Effector CD8-positive, alpha-beta T cell (primary cell): ENCODE measurements around the gene GUSB.
"Not testable (repeated sequence)": the region's sequence is repeated elsewhere in the genome, so short reads cannot be mapped to it uniquely, and the experiment has no call there.

ENCODE experiments used
- DNase-seq: peaks from one replicate; lab custom pipeline; 2025; lab: John Stamatoyannopoulos, UW

The GUSB gene

DNA sequence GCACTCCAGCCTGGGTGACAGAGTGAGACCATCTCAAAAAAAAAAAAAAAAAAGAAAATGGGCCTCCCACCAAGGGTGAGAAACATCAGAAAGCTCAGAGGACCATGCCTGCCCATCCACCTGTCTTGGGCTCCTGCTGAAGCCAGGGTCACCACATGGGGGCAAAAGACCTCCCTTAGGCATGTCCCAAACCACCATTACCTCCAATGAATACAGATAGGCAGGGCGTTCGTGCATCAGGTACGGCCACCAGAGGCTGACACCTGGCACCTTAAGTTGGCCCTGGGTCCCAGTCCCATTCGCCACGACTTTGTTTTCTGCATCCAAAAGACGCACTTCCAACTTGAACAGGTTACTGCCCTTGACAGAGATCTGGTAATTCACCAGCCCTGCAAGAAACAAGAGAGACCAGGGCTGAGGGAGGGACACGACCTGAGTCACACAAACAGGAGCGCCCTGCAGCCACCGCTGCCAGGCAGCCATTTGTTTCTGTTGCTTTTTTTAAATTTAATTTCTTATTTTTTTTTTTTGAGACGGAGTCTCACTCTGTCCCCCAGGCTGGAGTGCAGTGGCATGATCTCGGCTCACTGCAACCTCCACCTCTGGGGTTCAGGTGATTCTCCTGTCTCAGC is 6.1 kb downstream of the GUSB start:
- DNase-seq = no peak

DNA sequence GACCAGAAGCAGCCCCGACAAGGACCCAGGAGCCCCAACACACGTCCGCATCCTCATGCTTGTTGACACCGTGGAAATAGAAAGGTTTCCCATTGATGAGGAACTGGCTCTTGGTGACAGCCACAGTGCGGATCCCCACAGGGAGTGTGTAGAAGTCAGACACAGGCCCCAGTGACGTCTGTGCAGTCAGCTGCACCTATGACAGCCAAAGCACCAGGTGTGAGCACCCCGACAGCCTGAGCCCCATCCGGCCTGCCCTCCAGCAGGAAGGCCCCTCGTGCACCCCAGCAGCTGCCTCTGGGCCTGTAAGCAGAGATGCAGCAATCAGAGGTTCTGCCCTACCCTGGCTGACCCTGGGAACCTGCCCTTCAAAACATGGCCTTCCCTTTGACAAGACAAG is 7.1 kb downstream of the GUSB start:
- DNase-seq = no peak

DNA sequence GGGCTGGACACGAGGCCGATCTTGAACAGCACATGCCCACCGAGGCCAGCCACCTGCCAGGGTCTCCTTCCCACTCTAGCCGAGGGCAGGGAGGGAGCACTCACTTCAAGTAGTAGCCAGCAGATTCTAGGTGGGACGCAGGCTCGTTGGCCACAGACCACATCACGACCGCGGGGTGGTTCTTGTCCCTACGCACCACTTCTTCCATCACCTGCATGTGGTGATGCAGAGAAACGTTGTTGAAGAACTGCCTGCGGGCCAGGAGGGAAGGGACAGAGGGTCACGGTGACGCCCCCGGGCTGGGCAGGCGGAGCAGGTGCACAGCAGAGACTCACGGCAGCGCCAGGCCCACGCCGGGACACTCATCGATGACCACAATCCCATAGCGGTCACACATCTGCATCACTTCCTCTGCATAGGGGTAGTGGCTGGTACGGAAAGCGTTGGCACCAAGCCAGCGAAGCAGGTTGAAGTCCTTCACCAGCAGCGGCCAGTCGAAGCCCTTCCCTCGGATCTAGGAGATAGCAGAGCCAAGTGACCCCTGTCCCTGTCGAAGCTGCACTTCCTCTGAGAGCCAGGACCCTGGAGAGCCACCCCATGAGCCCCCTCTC is 7.7 kb downstream of the GUSB start:
- DNase-seq = no peak

DNA sequence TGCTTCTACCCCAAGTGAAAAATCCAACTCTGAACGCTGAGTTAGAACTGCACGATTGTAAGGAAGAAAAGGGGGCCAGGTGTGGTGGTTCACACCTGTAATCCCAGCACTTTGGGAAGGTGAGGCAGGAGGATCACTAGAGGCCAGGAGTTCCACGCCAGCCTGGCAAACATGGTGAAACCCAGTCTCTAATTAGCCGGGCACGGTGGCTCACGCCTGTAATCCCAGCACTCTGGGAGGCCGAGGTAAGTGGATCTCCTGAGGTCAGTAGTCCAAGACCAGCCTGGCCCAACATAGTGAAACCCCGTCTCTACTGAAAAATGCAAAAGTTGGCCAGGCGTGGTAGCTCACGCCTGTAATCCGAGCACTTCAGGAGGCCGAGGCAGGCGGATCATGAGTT is 9.0 kb downstream of the GUSB start:
- no peak for DNase-seq

DNA sequence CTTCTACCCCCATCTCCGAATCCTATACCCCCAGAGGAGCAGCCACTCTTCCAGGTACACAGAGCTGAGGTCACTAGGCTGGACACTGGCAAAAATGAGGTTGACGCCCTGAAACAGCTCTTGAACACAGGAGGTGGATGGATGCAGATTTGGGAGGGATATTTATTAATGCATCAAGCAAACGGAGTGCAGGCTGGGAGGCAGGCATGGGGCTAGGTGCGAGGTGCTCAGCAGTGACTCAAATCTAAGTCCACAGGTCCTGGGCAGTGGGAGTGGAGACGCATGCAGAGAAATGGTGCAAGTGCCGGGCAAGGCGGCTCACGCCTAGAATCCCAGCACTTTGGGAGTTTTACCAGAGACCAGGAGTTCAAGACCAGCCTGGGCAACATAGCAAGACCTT is 11.0 kb downstream of the GUSB start:
- no peak for DNase-seq

DNA sequence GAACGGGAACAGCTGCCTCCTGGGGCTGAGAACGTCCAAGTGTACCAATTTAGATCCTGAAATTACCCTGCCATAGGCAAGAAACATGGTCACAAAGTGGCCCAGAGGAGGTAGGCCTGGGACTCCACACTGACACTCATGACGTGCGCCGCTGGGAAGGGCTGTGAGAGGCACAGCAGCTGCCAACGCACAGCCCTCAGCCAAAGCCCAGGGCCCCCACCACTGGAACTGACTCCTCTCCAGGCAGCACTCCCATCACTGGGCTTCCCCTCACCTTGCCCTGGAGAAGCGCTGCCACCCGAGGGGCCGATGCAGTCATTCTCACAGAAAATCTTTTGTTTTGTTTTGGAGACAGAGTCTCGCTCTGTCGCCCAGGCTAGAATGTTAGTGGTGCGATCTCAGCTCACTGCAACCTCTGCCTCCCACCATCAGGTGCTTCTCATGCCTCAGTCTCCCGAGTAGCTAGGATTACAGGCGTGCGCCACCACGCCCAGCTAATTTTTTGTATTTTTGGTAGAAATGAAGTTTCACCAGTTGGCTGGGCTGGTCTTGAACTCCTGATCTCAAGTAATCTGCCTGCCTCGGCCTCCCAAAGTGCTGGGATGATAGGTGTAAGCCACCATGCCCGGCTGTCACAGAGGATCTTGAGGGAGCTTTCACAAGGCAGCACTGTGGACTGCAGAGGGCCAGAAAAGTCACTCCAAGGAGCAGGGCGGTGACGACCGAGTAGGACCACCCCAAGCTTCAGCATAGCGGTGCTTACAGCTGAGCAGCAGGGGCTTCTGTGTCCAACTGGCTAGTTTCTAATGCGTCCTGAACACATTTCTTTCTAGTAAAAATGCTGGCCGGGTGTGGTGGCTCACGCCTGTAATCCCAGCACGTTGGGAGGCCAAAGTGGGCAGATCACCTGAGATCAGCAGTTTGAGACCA is 13.5 kb downstream of the GUSB start:
- DNase-seq = no peak

DNA sequence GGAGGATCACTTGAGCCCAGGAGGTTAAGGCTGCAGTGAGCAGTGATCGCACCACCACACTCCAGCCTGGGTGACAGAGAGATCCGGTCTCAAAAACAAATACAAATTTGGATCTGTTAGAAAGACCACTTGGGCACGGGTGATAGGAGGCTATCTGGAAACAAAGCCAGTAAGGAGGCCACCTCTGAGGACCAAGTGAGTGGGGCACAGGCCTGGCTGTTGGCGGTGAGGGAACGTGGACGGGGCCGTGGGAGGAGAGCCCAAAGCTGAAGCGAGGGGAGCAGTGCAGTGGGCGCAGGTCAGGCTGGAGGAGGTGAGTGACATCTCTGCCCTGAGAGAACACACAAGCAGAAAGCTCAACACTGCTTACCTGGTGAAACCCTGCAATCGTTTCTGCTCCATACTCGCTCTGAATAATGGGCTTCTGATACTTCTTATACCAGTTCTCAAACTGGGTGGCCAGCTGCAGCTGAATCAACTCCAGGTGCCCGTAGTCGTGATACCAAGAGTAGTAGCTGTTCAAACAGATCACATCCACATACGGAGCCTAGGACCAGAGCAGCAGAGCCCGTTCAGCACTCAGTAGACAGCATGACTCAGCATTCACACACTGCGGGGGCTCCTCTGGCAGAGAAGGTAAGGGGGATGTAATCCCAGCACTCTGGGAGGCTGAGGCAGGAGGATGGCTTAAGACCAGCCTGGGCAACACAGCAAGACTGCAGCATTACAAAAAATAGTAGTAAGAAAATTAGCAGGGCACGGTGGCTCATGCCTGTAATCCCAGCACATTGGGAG is 14.5 kb downstream of the GUSB start:
- DNase-seq = no peak

DNA sequence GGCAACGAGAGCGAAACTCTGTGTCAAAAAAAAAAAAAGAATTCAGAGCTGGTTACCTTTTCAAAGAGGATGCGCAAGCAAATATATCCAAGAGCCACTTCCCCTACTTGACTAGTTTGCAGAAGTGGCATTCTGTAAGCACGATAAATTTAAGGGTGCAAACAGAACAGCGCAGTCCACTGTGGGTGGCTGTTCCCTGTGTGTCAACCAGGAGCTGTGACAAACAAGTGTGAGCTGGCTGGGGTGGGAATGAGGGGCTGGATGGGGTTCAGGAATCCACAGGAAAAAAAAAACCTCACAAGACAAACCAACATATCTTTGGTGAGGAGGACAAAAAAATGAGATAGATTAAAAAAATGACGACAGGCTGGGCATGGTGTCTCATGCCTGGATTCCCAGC is 15.9 kb downstream of the GUSB start:
- DNase-seq = no peak

DNA sequence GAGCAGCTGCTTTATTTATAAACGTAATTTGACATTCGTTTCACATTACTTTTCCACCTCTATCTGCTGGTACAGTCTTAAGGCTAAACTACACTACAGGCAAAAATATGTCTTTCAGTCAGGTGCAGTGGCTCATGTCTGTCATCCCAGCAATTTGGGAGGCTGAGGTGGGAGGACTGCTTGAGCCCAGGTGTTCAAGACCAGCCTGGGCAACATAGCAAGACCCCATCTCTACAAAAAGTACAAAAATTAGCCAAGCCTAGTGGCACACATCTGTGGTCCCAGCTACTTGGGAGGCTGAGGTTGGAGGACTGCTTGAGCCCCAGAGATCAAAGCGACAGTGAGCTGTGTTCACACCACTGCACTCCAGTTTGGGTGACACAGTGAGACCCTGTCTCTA is 17.3 kb downstream of the GUSB start:
- not testable (repeated sequence) for DNase-seq

DNA sequence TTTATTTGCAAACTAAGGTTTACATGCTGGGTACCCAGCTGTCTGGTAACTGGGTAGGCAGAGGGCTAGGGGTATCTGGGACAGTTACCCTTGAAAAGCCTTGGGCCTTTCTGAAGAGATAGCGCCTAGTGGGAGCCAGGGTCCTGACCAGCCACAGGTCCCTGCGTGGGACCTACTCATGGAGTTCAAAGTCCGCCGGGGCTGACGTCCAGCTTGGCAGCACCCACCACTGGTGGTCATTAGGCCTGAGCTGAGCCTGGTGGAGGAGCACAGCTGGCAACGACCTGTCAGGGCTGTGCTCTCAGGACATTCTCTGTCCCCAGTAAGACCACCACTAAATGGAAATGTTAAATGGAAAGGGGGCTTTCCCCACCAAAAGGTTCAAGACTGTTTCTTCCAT is 20.0 kb downstream of the GUSB start:
- DNase-seq = no peak

DNA sequence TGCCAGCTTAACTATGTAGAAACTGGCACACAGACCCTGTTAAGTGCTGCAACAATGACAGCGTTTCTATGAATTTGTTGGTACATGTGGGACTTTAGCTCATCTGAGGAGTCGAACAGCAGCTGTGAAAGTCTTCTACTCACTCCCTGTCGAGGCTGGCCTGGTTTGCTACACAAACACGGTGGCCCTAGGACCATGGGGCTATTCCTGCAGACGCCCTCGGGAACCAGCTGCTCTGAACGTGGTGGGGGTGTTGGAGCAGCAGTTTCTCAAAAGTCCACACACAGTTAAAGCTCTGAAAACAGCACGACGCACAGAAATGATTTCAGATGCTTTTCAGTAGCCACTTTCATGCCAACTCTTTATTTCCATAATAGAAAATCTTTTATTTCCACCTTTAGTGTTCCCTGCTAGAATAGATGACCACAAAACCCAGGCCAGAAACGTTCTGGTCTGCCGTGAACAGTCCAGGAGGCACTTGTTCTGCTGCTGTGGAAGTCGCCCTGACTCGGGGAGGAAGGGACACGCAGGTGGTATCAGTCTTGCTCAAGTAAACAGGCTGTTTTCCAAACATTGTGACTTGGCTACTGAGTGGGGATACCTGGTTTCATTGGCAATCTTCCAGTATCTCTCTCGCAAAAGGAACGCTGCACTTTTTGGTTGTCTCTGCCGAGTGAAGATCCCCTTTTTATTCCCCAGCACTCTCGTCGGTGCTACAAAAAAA is 21.5 kb downstream of the GUSB start:
- DNase-seq = no peak

DNA sequence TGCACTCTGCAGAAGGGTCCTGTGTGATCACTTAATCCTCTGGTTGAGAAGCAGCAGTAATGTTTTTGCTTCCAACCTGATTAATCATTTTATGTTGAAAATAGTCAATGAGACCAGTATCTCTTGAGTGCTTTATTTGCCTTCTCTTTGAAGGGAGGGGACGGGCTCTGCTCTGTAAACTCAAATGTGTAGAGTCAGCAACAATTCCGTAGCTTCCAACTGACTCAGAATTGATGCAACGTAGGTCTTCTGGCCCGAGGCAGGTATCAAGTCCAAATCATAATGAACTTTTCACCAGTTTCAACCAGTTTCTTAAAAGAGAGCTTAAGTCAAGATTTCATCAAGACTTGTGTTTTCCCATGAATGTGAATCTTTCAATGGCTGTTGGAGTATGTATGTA is 26.3 kb downstream of the GUSB start:
- DNase-seq = no peak

DNA sequence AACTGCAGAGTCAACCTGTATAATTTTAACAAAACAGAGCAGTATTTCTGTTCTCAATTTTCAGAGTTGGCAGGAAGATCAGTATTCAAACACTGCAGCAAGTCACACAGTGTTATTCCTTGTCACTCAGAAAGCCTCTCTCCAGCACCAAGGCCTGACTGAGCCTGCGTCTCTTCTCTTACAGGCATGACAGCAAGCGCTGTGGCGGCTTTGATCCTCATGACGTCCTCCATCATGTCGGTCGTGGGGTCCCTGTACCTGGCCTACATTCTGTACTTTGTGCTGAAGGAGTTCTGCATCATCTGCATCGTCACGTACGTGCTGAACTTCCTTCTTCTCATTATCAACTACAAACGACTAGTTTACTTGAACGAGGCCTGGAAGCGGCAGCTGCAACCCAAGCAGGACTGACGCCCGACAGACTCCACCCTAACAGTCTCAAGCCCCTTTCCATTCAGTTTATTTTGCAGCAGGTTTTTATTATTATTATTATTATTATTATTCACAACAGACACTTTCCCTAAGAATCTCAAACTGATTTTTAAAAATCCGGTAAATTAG is 28.0 kb downstream of the GUSB start:
- DNase-seq = no peak

DNA sequence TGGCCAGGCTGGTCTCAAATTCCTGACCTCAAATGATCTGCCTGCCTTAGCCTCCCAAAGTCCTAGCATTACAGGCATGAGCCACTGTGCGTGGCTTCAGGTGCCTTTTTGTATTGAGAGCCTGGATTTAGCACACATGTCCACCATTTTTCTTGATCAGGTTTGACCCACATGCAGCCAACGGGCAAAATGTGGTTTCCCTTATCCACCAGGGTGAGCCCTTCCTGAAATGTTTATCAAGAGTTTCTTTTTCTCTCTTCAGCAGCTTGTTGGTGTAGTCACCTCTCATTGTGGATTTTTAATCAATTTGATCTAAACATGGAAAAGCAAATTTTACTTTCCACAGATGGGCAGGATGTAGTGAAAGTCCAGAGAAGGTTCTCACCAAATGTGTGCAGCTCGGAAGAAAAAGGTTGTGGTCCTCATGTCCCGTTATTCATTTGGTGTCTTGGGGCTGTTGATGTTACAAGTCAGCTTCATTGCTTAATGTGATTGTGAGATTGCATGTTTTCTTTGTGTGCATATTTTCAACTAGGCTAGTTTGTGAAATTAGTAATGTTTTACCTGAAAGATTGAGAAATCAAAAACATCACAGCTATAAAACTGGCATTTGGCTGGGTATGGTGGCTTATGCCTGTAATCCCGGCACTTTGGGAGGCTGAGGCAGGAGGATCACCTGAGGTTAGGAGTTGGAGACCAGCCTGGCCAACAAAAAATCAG is 28.9 kb downstream of the GUSB start:
- DNase-seq = no peak

DNA sequence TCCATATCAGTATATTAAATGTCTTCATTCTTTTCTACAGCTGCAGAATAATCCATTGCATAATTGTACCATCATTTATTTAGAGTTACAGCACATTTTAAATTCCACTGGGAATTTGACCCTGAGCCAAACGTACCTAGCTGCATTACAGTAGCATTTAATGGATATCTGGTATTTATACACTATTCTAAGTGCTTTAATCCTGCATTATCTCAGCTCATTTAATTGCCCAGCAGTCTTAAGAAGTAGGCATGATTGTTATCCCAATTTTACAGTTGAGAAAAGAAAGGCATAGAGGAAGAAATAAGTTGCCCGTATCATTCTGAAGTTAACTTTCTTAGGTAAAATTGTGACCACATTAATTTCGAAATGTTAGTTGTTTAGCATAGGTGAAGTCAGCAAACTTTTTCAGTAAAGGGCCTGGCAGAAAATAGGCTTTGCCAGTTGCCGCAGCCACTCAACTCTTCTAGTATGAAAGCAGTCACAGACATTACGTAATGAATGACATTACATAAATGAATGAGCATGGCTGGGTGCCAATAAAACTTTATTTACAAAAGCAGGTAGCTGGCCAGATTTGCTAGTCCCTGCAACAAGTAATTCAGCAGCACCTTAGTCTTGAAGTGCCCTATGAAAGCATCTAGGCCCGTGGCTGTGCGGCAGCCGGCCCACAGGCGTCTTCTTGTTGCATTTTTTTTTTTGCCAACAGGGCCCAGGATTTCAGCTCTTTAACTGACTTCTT is 30.0 kb downstream of the GUSB start:
- no peak for DNase-seq

DNA sequence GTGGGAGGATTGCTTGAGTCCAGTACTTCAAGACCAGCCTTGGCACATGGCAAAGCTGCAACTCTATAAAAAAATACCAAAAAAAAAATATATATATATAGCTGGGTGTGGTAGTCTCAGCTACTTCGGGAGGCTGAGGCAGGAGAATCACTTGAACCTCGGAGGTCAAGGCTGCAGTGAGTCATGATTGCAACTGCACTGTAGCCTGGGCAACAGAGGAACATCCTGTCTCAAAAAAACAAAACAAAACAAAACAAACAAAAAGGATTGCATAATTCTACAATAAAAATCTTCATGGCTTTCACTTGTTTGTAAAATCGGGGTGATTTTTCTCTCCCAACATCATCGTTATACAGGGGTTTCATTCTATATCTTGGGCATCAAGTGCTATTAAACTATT is 35.1 kb downstream of the GUSB start:
- DNase-seq = no peak

DNA sequence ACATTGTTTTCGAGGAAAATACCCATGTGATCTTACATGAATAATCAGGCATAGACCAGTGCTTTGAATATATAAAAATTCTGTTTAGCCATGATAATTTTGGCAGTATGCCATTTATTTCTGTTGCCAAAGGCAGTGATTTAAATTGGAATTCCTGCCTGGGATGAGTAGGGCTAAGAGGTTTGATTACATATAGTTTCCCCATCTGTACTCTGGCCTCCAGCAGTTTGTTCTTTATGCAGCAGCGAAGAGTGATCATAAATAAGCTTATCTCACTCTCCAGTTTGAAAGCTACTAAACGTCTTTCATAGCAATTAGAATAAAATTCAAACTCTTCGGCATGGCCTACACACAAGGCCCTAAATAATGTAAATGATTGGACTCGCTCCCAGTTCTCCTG is 36.2 kb downstream of the GUSB start:
- DNase-seq = not testable (repeated sequence)

DNA sequence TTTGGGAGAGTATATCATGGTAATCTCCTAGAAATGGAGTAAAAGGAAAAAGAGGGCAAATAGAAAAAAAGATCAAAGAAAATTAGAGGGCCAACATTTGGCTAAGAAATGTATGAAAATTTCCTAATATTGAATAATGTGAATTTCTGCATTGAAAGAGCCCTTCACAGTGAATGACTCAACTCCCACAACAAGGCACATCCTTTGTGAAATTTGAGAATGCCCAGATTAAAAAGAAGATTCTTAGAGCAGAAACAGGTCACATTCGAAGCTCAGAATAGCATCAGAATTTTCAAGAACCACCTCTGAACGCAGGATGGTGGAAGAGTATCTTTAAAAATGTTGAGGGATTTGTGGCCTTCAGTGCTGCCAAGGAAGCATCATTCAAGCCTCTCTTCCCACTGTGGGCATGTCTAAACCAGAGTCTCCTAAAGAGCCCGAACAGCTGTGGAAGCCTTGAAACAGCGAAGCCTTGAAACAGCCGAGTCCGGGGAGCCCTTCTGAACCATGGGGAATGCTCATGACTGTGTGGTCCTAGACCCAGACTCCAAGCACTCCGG is 43.6 kb downstream of the GUSB start:
- DNase-seq = no peak

DNA sequence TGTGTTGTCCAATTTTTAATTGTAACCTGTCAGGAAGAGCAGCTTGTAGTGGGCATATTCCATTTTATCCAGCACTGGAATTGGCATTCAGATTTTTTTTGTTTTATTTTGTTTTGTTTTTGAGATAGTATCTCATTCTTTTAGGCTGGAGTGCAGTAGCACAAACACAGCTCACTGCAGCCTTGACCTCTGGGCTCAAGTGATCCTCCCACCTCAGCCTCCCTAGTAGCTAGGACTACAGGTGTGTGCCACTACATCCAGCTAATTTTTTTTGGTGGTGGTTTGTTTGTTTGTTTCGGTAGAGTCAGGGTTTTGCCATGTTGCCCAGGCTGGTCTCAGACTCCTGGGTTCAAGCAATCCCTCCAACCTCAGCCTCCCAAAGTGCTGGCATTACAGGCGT is 44.7 kb downstream of the GUSB start:
- DNase-seq = no peak

DNA sequence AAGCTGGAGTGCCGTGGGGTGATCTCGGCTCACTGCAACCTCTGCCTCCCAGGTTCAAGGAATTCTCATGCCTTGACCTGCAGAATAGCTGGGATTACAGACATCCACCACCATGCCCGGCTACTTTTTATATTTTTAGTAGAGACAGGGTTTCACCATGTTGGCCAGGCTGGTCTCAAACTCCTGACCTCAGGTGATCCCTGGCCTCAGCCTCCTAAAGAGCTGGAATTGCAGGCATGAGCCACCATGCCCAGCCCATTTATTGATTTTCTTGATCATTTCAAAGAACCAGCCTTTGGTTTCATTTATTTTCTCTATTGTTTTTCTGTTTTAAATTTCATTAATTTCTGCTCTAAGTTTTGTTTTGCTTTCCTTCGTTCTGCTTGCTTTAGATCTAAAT is 50.3 kb downstream of the GUSB start:
- DNase-seq = no peak
